GM10847 (cell line): Measurements from ENCODE around the gene TRIM52.

Experiments used
- POLR2A ChIP-seq: IDR thresholded peaks from 2 replicates; pipeline ENCODE4 v1.6.1; 2011; ENCODE audit not compliant: insufficient read length; ENCODE audit errors: extremely low read depth

Gene TRIM52

DNA sequence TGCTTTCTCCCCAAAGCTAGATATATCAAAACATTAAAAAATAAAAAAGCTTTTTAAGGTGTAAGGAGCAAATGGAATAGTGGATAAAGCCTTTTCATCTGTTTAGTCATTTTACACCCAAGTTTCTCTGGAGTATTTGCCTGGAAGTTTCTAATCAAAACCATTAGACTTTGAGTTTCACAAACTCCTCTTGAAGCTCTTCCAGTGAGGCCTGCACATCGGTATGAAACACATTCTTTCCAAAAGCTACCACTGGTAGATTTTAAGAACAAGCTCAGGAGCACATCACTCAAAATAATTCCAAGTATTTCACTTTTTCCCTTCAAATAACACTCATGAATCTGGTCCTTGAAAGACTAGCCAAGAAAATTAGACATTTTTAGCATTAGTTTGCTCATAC, 5.7 kb downstream of the TRIM52 start:
- no peak for TF ChIP-seq POLR2A

DNA sequence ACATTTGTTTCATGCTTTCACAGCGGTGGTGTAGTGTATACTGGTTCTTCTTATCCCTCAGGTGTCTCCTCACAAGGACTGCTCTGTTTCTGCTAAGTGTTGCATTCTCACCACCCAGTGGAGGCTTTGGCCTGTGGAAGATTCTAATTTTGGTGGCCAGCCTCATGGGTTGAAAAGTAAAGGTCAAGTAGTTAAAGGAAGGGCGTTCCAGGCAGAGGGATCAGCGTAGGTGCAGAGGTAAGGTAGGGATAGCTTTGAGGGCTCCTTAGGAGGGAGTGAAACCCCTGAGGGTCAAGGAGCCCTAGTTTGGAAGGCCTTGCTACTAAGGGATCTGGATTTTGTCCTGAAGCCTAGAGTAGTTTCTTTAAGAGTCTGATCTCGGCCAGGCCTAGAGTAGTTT, 12.7 kb downstream of the TRIM52 start:
- TF ChIP-seq POLR2A: no peak

DNA sequence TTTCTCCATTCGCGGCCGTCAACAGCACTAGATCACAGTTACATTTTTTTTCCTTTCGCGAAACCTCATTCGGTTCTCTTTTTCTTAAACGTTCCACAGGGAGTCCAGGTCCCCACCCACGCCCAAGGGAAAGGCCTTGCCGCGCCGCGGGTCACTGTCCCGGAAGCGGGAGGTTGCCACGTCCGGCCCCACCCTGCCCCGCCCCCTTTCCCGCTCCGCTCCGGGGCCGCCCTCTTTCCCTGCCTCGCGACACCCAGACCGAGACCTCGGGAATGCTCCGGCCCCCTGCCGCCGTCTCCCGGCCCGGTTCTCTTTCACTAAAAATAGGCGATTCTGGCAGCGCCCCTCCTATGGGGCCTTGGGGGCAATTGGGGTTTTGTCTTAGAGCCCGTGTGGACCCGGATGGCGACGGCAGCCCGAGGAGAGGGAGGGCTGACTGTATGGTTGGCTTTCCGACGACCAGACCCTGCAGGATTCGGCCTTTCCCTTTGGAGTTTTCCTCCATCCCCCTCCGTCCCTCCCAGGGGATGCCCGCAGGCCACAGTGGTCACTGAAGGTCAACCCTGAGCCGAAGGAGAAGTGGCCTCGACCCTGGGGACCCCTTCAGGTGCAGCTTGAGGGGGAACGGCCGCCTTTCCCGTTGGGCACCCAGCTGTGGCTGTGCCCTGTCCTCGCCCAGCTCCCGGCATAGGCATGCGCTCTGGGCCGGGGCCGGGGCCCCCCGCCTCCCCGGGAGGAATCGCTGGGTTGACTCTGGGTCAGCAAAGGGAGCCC, 14.5 kb downstream of the TRIM52 start:
- TF ChIP-seq POLR2A: peak; percentile 52

- no peak for TF ChIP-seq POLR2A
Observed at GRCh38 chr5:181245427-181246275, 15.3 kb downstream of the TRIM52 start.

DNA sequence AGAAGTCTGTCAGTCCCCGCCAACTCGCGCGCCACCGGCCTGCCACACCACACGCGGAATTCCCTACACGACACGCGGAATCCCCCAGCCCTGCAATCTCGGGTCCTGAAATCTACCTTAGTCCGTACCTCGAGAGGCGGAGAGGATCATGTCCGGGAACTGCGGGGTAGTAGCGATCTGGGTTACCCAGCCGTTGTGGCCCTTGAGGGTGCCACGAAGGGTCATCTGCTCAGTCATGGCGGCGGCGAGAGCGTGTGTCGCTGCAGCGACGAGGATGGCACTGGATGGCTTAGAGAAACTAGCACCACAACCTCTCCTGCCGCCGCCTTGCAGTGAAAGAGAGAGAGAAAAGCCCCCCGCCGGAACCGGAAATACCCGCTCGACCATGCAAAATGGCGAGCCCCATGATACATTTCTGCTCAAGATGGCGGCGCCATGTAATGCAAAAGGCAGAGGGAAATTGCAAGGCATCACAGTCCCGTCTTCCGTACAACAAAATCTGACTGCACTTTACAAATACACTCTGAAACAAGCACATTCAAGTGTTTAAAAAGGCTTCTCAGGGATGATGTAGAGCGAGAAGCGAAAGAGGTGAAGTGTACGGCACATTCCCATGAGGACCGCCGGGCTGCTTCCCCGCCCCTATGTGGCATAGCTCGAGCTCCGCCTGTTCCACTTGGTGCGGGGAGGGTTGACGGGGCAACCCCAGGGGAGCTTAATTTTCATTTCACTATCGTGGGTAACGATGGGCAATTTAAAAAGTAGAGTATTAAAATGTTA, 17.2 kb downstream of the TRIM52 start, which contains the start of gene RACK1:
Gene RACK1, minus strand, starts transcription at position 343 of the 780 bp plus-strand sequence. Its CDS starts 106 bp downstream, at position 237.
- peak; percentile 91 for TF ChIP-seq POLR2A

GRCh38 chr5:181243018-181243563, 17.9 kb downstream of the TRIM52 start:
- TF ChIP-seq POLR2A: no peak

GRCh38 chr5:181242031-181242451, 18.9 kb downstream of the TRIM52 start:
- no peak for TF ChIP-seq POLR2A

GRCh38 chr5:181241393-181241975, 19.5 kb downstream of the TRIM52 start:
- TF ChIP-seq POLR2A: no peak

DNA sequence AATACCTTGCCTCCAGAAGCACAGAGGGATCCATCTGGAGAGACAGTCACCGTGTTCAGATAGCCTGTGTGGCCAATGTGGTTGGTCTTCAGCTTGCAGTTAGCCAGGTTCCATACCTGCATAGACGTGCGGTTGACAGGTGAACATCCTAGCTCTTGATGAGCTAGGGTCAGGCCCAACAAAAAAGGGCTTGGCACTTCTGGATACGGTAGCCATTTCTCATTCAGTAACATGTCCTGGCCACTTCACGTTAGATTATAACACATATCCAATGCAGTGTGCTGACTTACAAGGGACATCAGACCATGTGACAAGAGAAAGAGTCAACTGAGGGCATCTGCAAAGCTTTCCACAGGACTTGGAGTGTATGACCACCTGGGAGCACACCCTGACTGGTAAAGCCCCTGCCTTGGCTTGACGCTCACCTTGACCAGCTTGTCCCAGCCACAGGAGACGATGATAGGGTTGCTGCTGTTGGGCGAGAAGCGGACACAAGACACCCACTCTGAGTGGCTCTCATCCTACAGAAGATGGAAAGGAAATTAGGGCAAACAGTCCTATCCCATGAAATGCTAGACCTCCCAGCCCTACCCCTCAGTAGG, 21.8 kb downstream of the TRIM52 start:
- TF ChIP-seq POLR2A: no peak

DNA sequence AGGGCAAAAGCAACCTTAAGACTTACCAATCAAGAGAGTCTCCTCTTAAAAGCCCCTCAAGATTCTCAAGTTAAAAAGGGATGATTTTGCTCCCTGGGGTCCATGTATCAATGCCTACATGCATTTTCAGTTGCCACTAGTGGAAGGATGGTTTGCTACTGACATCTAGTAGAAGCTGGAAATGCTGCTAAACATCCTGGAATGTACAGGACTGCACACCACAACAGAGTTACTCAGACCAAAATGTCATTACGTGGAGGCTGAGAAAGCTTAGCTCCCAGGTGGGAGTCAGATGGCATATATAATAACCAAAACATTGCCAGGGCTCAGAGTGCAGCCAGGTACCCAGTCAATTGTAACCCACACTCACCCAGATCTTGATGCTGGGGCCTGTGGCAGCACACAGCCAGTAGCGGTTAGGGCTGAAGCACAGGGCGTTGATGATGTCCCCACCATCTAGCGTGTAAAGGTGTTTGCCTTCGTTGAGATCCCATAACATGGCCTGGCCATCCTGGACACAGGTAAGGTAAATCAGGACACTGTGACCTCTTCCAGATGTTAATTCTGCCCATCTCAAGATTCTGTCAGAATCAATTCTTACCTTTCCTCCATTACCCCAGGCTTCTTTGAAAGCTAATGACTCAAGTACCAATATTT, 23.1 kb downstream of the TRIM52 start:
- TF ChIP-seq POLR2A: peak; percentile 13

GRCh38 chr5:181236954-181237641, 23.8 kb downstream of the TRIM52 start:
- no peak for TF ChIP-seq POLR2A

- TF ChIP-seq POLR2A: no peak
Observed at GRCh38 chr5:181236471-181236870, 24.5 kb downstream of the TRIM52 start.

DNA sequence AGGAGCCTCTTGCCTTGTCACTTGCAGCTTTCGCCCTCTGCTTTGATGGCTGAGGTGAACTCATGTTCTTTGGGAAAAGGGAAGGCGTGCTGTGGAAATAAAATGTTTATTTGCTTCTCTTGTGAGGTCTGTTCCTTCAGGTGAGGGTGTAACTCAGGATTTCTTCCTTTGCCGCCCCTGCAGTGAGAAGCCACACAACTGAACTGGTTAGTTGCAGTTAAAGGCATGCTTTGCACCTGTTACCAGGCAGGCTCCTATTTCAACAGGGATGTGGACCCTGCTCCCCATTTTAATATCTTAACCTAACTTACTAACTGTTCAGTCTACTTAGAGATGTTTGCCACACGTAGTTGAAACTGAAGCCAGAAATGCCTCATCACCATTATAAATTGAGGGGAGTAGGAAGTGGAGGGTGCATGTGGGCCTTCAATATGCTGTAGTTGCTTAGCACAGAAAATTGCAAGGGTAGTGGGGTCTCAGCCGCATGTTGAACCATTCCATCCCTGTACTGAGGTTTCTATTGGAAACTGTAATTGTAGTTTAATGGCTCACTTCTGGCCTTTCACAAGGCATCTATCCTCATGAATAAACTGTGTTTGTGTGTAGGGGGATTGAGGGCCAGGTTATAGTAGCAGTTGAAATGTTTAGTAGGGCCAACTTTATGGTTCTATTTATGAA, 25.1 kb downstream of the TRIM52 start:
- TF ChIP-seq POLR2A: no peak

DNA sequence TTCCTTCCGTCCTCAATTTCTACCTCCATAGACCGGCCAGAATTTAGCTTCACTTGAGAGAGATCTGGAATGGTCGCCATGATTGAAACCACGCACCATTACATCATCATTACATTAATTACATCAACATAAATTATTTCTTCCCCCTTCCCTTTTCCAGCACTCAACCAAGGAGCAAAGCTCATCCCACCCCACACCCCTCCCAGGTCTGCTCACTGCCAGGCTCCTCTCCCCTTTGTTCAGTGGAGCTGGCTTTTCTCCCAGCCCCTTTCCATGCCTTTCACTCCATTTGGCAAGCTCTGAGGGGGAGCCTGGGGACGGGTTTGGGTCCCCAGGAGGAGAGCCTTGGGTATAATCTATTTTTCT, 25.6 kb downstream of the TRIM52 start:
- TF ChIP-seq POLR2A: no peak
